Measurements from ENCODE around the gene TUSC2. TPM values are rescaled to one million over a fixed set of nuclear protein-coding genes. Genes with fewer than 3 reads are reported as not detected.

Gene TUSC2
- total and polyA plus RNA-seq, 2 of the 13 experiments (the other 11 are each of a cell fraction or from before 2014, with no cell fraction given), result 36.7 to 39.1 TPM

GRCh38 chr3:50358911-50359759 lies 31.1 kb upstream of the TUSC2 start, which contains the start of gene TMEM115 (continued):
- TF ChIP-seq MAFF (IDR thresholded peaks at IDR 0.05; ENCODE audit: low read depth, low read length) (no peak), ZSCAN30 (CRISPR knock-in tag; IDR thresholded peaks at IDR 0.05) (no peak), ETS1 (CRISPR knock-in tag; IDR thresholded peaks at IDR 0.05) (no peak), HNF4A (CRISPR knock-in tag; IDR thresholded peaks at IDR 0.05) (no peak), ZNF382 (CRISPR knock-in tag; IDR thresholded peaks at IDR 0.05; ENCODE audit: borderline replicate concordance) (no peak), ZFP91 (CRISPR knock-in tag; IDR thresholded peaks at IDR 0.05; ENCODE audit: borderline replicate concordance) (peak; percentile 87), GFI1 (CRISPR knock-in tag; IDR thresholded peaks at IDR 0.05; ENCODE audit: borderline replicate concordance) (no peak; the same call in 1 of the 2 replicates), ZNF7 (CRISPR knock-in tag; IDR thresholded peaks at IDR 0.05) (no peak), SRSF1 (optimal IDR thresholded peaks at IDR 0.05; ENCODE audit: low read depth, low read length) (peak; percentile 57), SOX13 (IDR thresholded peaks at IDR 0.05) (no peak), SOX13 (CRISPR knock-in tag; conservative IDR thresholded peaks at IDR 0.05 in 1 of 2, IDR thresholded peaks at IDR 0.05 in 1 of 2) (no peak), HMGXB3 (CRISPR knock-in tag; IDR thresholded peaks at IDR 0.05; ENCODE audit: borderline replicate concordance) (no peak; the same call in 1 of the 2 replicates), ZNF251 (CRISPR knock-in tag; IDR thresholded peaks at IDR 0.05) (no peak), DMAP1 (CRISPR knock-in tag; IDR thresholded peaks at IDR 0.05) (peak; percentile 80; the same call in 1 of the 2 replicates), ZNF501 (CRISPR knock-in tag; IDR thresholded peaks at IDR 0.05) (peak; percentile 83; the same call in 1 of the 2 replicates), ZNF780A (CRISPR knock-in tag; IDR thresholded peaks at IDR 0.05) (no peak), ZNF713 (CRISPR knock-in tag; IDR thresholded peaks at IDR 0.05) (0 out of 2 replicates have a peak, but pooled peaks have one; percentile 81), TBL1XR1 (IDR thresholded peaks at IDR 0.05; ENCODE audit: borderline replicate concordance, low read length, partially characterized antibody) (no peak), ZBTB46 (CRISPR knock-in tag; IDR thresholded peaks at IDR 0.05; ENCODE audit: borderline replicate concordance) (no peak)

All from HepG2 (cell line).